T-helper 17 cell (primary cell): ENCODE data around the gene COPA. TPM values are rescaled to one million over a fixed set of nuclear protein-coding genes. Genes with fewer than 3 reads are reported as not detected.
"Not testable (repeated sequence)": the region's sequence is repeated elsewhere in the genome, so short reads cannot be mapped to it uniquely, and the experiment has no call there.

ENCODE experiments used
- ATAC-seq: fragments of 150-1000 bp; cut with Tn5 transposase; 2 replicates; pipeline ENCODE4 v1.10.0; 2021; ENCODE audit warnings: mild to moderate bottlenecking, moderate library complexity
- DNase-seq, 3 donors: peaks; one replicate each; pipeline versions ENCODE4 v3.0.0 to v3.0.0-alpha.2; 2020 to 2021
- H3K9me3 ChIP-seq: one replicate; pipeline ENCODE4 v1.7.0; 2013; ENCODE audit warnings: low read length, mild to moderate bottlenecking; ENCODE audit not compliant: control insufficient read depth, poor library complexity, severe bottlenecking
- H3K27ac Mint-ChIP-seq: one replicate; pipeline ENCODE4 v1.8.0; 2022; ENCODE audit warnings: mild to moderate bottlenecking, moderate library complexity, mixed read lengths
- H3K27me3 Mint-ChIP-seq: one replicate; pipeline ENCODE4 v1.8.0; 2022; ENCODE audit warnings: mixed read lengths
- H3K36me3 Mint-ChIP-seq: one replicate; pipeline ENCODE4 v1.8.0; 2022; ENCODE audit warnings: low read depth, mixed read lengths
- H3K4me1 Mint-ChIP-seq: one replicate; pipeline ENCODE4 v1.8.0; 2022; ENCODE audit warnings: mild to moderate bottlenecking, mixed read lengths
- H3K4me3 Mint-ChIP-seq: one replicate; pipeline ENCODE4 v1.8.0; 2022; ENCODE audit warnings: mild to moderate bottlenecking, moderate library complexity, mixed read lengths
- total RNA-seq, 4 donors: library from RNA in 2 of 4; stranded (reverse) in 2 of 4; gene quantifications; one replicate each; pipeline ENCODE4 v1.2.3 and lab custom pipeline; 2022 to 2026

Gene COPA
- total RNA-seq, 2 donors from 2014 or later = 122 to 143 TPM

GRCh38 chr1:160291248-160292220 lies 51.5 kb downstream of the COPA start:
- no peaks in the 10 kb centered on the region for H3K9me3 ChIP-seq
- peak; percentile 18 to 60 (median 43) for DNase-seq
- H3K27me3 Mint-ChIP-seq = no peaks in the 10 kb centered on the region
- H3K4me3 Mint-ChIP-seq = peak overlapping the region; percentile 41
- H3K27ac Mint-ChIP-seq = no peak overlapping the region
- peaks cover 4% of the 10 kb centered on the region for H3K36me3 Mint-ChIP-seq
- H3K4me1 Mint-ChIP-seq = peaks cover 3% of the 10 kb centered on the region
- peak; percentile 96 for ATAC-seq

DNA sequence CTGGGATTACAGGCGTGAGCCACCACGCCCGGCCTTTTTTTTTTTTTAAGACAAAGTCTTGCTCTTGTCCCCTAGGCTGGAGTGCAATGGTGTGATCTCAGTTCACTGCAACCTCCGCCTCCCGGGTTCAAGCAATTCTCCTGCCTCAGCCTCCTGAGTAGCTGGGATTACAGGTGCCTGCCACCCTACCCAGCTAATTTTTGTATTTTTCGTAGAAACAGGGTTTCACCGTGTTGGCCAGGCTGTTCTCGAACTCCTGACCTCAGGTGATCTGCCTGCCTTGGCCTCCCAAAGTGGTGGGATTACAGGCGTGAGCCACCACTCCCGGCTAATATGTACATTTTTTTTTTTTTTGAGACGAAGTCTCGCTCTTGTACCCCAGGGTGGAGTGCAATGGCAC lies 55.3 kb downstream of the COPA start:
- not testable (repeated sequence) for DNase-seq, H3K27ac Mint-ChIP-seq, H3K9me3 ChIP-seq, ATAC-seq, H3K4me3 Mint-ChIP-seq, H3K27me3 Mint-ChIP-seq, H3K36me3 Mint-ChIP-seq
- peaks cover 27% of the 10 kb centered on the region for H3K4me1 Mint-ChIP-seq

- no peaks in the 10 kb centered on the region for H3K9me3 ChIP-seq
- peak overlapping the region; percentile 94 for H3K27ac Mint-ChIP-seq
- no peaks in the 10 kb centered on the region for H3K27me3 Mint-ChIP-seq
- peak overlapping the region; percentile 76 for H3K4me3 Mint-ChIP-seq
- H3K4me1 Mint-ChIP-seq = peaks cover 24% of the 10 kb centered on the region
- ATAC-seq (no peak), DNase-seq (no peak)
- peaks cover 4% of the 10 kb centered on the region for H3K36me3 Mint-ChIP-seq
Observed at GRCh38 chr1:160285506-160285905, 57.5 kb downstream of the COPA start.

DNA sequence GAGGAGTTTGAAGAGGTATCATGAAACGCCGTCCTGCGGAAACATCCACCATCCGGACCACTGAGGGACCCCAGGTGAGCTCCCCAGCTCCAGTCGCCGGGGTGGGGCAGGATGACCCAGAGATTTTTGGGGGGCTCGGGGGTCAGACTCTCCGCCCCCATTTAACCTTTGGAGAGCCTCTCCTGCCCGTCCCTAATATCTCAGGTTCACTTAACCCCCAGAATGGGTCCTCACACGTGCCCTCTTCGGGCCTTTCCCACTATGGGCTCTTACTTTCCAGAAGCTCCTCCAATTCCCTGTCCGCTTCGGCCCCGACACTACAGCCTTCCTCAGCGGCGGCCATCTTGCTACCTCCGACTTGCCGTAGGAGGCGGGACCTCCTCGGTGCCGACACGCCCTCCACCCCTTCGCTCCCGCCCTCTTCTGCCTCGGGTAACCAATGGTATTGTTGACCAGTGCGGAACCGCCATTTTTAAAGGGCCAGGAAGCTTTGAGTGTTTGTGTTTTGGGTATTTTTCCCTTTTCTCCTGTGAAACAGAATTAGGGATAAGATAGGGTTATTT lies 58.2 kb downstream of the COPA start, which contains the start of gene PEX19:
PEX19 (minus strand) TSS at position 352 of the 563 bp plus-strand sequence; CDS start at position 343, 9 bp downstream.
- H3K27me3 Mint-ChIP-seq = no peaks in the 10 kb centered on the region
- H3K36me3 Mint-ChIP-seq = peaks cover 6% of the 10 kb centered on the region
- H3K9me3 ChIP-seq = no peaks in the 10 kb centered on the region
- H3K4me1 Mint-ChIP-seq = peaks cover 24% of the 10 kb centered on the region
- DNase-seq = peak; percentile 80 to 91 (median 87)
- ATAC-seq = peak; percentile 100
- H3K27ac Mint-ChIP-seq = peak within 1 kb of the TSS; percentile 94
- peak within 1 kb of the TSS; percentile 98 for H3K4me3 Mint-ChIP-seq

GRCh38 chr1:160284220-160284781 lies 58.7 kb downstream of the COPA start:
- DNase-seq (no peak), ATAC-seq (peak; percentile 30)
- H3K4me3 Mint-ChIP-seq = peak overlapping the region; percentile 98
- peaks cover 24% of the 10 kb centered on the region for H3K4me1 Mint-ChIP-seq
- H3K36me3 Mint-ChIP-seq = peaks cover 11% of the 10 kb centered on the region
- no peaks in the 10 kb centered on the region for H3K9me3 ChIP-seq
- peak overlapping the region; percentile 94 for H3K27ac Mint-ChIP-seq
- no peaks in the 10 kb centered on the region for H3K27me3 Mint-ChIP-seq

- H3K27me3 Mint-ChIP-seq = no peaks in the 10 kb centered on the region
- H3K9me3 ChIP-seq = no peaks in the 10 kb centered on the region
- H3K27ac Mint-ChIP-seq = no peak overlapping the region
- ATAC-seq = no peak
- peaks cover 24% of the 10 kb centered on the region for H3K4me1 Mint-ChIP-seq
- DNase-seq = no peak
- peaks cover 16% of the 10 kb centered on the region for H3K36me3 Mint-ChIP-seq
- H3K4me3 Mint-ChIP-seq = no peak overlapping the region
Observed at GRCh38 chr1:160282807-160283206, 60.2 kb downstream of the COPA start.

GRCh38 chr1:160277987-160278386 lies 65.1 kb downstream of the COPA start:
- no peaks in the 10 kb centered on the region for H3K9me3 ChIP-seq
- no peaks in the 10 kb centered on the region for H3K4me1 Mint-ChIP-seq
- H3K27ac Mint-ChIP-seq = no peak overlapping the region
- DNase-seq = no peak
- no peaks in the 10 kb centered on the region for H3K27me3 Mint-ChIP-seq
- no peak overlapping the region for H3K4me3 Mint-ChIP-seq
- peaks cover 14% of the 10 kb centered on the region for H3K36me3 Mint-ChIP-seq
- ATAC-seq = no peak

DNA sequence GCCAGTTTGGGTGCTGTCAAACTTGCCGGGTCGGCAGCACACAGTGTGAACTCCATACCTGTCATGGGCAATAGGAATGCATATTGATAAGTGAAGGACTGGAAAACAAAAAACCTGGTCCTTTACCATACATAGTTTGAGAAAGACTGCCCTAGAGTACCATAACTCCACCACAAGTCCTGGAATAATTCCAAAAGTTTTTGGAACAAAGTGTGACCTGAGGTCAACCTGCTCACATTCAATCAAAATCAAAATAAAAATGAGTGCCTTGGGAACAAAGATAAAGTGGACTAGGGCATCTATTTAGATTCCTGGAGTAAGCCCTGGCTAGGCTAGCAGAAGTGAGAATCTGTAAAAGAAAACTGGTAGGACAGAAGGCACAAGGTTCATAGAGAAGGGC lies 65.7 kb downstream of the COPA start:
- no peaks in the 10 kb centered on the region for H3K27me3 Mint-ChIP-seq
- peaks cover 12% of the 10 kb centered on the region for H3K36me3 Mint-ChIP-seq
- H3K27ac Mint-ChIP-seq = no peak overlapping the region
- DNase-seq = no peak
- ATAC-seq = no peak
- no peak overlapping the region for H3K4me3 Mint-ChIP-seq
- peaks cover 2% of the 10 kb centered on the region for H3K4me1 Mint-ChIP-seq
- no peaks in the 10 kb centered on the region for H3K9me3 ChIP-seq

GRCh38 chr1:160271025-160271424 lies 72.0 kb downstream of the COPA start:
- no peak overlapping the region for H3K4me3 Mint-ChIP-seq
- no peaks in the 10 kb centered on the region for H3K36me3 Mint-ChIP-seq
- no peak overlapping the region for H3K27ac Mint-ChIP-seq
- ATAC-seq (no peak), DNase-seq (no peak)
- no peaks in the 10 kb centered on the region for H3K27me3 Mint-ChIP-seq
- H3K9me3 ChIP-seq = no peaks in the 10 kb centered on the region
- H3K4me1 Mint-ChIP-seq = peaks cover 2% of the 10 kb centered on the region

GRCh38 chr1:160267284-160267991 lies 75.6 kb downstream of the COPA start:
- DNase-seq = no peak
- H3K27ac Mint-ChIP-seq = peak overlapping the region; percentile 45
- ATAC-seq = no peak
- H3K9me3 ChIP-seq = no peaks in the 10 kb centered on the region
- H3K36me3 Mint-ChIP-seq = no peaks in the 10 kb centered on the region
- H3K4me3 Mint-ChIP-seq = no peak overlapping the region
- H3K4me1 Mint-ChIP-seq = peaks cover 10% of the 10 kb centered on the region
- no peaks in the 10 kb centered on the region for H3K27me3 Mint-ChIP-seq

DNA sequence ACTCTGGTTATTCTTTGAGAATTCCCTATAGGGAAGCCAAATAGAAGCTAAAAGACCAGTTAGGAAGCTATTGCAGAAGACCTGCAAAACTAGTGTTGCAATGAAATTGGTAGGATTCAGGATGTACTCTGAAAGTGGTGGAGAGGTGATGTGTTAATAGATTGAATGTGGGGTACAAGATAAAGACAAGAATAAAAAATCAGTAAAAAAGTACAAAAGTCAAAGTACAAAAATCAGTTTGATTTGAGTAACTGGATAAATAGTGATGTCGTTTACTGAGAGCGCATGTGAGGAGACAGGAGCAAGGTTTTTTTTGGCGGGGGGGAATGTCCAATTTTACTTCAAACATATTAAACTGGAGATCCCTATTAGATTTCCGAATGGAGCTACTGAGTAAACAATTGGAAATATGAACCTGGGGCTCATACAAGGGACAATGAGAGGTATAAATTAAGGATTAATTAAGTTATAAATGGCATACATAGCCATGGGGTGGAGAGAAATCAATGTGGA lies 78.2 kb downstream of the COPA start:
- no peaks in the 10 kb centered on the region for H3K9me3 ChIP-seq
- ATAC-seq = no peak
- DNase-seq = no peak
- no peak overlapping the region for H3K4me3 Mint-ChIP-seq
- peaks cover 27% of the 10 kb centered on the region for H3K4me1 Mint-ChIP-seq
- peak overlapping the region; percentile 100 for H3K27ac Mint-ChIP-seq
- H3K36me3 Mint-ChIP-seq = peaks cover 3% of the 10 kb centered on the region
- no peaks in the 10 kb centered on the region for H3K27me3 Mint-ChIP-seq

GRCh38 chr1:160261893-160262794 lies 80.9 kb downstream of the COPA start, which contains the start of gene DCAF8:
TSS of gene DCAF8 (minus strand) at chr1:160262549. CDS start at chr1:160244008, 18,541 bp downstream.
- peak; percentile 87 for ATAC-seq
- H3K27ac Mint-ChIP-seq = peak within 1 kb of the TSS; percentile 100
- peaks cover 37% of the 10 kb centered on the region for H3K4me1 Mint-ChIP-seq
- H3K9me3 ChIP-seq = no peaks in the 10 kb centered on the region
- no peaks in the 10 kb centered on the region for H3K27me3 Mint-ChIP-seq
- H3K36me3 Mint-ChIP-seq = peaks cover 6% of the 10 kb centered on the region
- DNase-seq = peak; percentile 92 to 97 (median 94)
- peak within 1 kb of the TSS; percentile 99 for H3K4me3 Mint-ChIP-seq
